HCT116 (cell line): ENCODE data around the gene CDH24.

Experiments used
- CTCF ChIP-seq, 3 experiments: fragments of 200-600 bp in 1 of 3; sonication (generic) in 1 of 3; IDR thresholded peaks in 2 of 3; conservative IDR thresholded peaks in 1 of 3; 2 replicates each; pipeline ENCODE4 v1.5.1; 2012 to 2017; ENCODE audit warnings: low read depth in 2 of 3, low read length in 2 of 3, antibody characterized with exemption in 1 of 3, borderline replicate concordance in 1 of 3, control low read depth in 1 of 3, mild to moderate bottlenecking in 1 of 3, mixed read lengths in 1 of 3, mixed run types in 1 of 3, moderate library complexity in 1 of 3; ENCODE audit not compliant: insufficient read depth in 1 of 3
- ELF1 ChIP-seq: IDR thresholded peaks from 2 replicates; pipeline ENCODE4 v1.6.1; 2012; ENCODE audit warnings: low read depth, borderline replicate concordance
- JUND ChIP-seq: IDR thresholded peaks from 2 replicates; pipeline ENCODE4 v1.6.1; 2012
- POLR2A ChIP-seq: IDR thresholded peaks from 2 replicates; pipeline ENCODE4 v1.7.0; 2011; ENCODE audit warnings: borderline replicate concordance; ENCODE audit not compliant: insufficient read depth, insufficient read length; ENCODE audit errors: extremely low read depth
- POLR2AphosphoS5 ChIP-seq: IDR thresholded peaks from 2 replicates; pipeline ENCODE4 v1.6.1; 2011; ENCODE audit warnings: mild to moderate bottlenecking, low read depth, low read length, moderate library complexity
- RAD21 ChIP-seq: IDR thresholded peaks from 2 replicates; pipeline ENCODE4 v1.6.1; 2012; ENCODE audit warnings: low read depth, mild to moderate bottlenecking
- SP1 ChIP-seq: IDR thresholded peaks from 2 replicates; pipeline ENCODE4 v1.6.1; 2012; ENCODE audit warnings: low read depth
- ZFX ChIP-seq: fragments of 450-650 bp; IDR thresholded peaks from 2 replicates; pipeline ENCODE4 v1.6.1; 2017
- TF ChIP-seq, protein P1 (sequence below): IDR thresholded peaks from 2 replicates; pipeline ENCODE4 v1.6.1; 2012; ENCODE audit warnings: low read depth

DNA sequence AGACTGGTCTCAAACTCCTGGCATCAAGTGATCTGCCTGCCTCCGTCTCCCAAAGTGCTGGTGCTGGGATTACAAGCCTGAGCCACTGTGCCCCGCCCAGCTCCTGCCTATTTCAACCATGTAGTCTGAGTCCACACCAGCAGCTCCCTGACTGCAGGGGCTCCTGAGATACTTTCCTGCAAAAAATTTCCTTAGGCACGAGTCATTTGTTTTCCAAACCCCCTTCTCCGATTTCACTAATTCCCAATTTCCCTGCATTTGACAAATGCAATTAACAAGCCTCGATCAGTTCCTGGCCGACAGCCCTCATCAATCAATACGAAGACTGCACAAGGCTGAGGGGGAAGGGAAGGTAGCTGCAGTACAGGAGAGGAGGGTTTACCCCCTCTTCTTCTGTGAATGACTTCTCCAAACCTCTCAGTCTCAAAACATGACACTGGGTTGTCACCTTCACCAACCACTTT, 32.7 kb downstream of the CDH24 start:
- no peak for TF ChIP-seq CTCF (IDR thresholded peaks at IDR 0.05 in 2 of 3, conservative IDR thresholded peaks at IDR 0.05 in 1 of 3; ENCODE audit: borderline replicate concordance in 1 of 3, insufficient read depth in 1 of 3, low read depth in 2 of 3, low read length in 2 of 3)
- no peak for TF ChIP-seq POLR2AphosphoS5
- TF ChIP-seq RAD21 = no peak
- TF ChIP-seq ELF1 = no peak
- TF ChIP-seq ZFX = no peak
- no peak for TF ChIP-seq SP1
- no peak for TF ChIP-seq JUND
- TF ChIP-seq, protein P1, sequence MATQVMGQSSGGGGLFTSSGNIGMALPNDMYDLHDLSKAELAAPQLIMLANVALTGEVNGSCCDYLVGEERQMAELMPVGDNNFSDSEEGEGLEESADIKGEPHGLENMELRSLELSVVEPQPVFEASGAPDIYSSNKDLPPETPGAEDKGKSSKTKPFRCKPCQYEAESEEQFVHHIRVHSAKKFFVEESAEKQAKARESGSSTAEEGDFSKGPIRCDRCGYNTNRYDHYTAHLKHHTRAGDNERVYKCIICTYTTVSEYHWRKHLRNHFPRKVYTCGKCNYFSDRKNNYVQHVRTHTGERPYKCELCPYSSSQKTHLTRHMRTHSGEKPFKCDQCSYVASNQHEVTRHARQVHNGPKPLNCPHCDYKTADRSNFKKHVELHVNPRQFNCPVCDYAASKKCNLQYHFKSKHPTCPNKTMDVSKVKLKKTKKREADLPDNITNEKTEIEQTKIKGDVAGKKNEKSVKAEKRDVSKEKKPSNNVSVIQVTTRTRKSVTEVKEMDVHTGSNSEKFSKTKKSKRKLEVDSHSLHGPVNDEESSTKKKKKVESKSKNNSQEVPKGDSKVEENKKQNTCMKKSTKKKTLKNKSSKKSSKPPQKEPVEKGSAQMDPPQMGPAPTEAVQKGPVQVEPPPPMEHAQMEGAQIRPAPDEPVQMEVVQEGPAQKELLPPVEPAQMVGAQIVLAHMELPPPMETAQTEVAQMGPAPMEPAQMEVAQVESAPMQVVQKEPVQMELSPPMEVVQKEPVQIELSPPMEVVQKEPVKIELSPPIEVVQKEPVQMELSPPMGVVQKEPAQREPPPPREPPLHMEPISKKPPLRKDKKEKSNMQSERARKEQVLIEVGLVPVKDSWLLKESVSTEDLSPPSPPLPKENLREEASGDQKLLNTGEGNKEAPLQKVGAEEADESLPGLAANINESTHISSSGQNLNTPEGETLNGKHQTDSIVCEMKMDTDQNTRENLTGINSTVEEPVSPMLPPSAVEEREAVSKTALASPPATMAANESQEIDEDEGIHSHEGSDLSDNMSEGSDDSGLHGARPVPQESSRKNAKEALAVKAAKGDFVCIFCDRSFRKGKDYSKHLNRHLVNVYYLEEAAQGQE = no peak
- no peak for TF ChIP-seq POLR2A
